ENCODE measurements around the gene RCSD1.

DNA sequence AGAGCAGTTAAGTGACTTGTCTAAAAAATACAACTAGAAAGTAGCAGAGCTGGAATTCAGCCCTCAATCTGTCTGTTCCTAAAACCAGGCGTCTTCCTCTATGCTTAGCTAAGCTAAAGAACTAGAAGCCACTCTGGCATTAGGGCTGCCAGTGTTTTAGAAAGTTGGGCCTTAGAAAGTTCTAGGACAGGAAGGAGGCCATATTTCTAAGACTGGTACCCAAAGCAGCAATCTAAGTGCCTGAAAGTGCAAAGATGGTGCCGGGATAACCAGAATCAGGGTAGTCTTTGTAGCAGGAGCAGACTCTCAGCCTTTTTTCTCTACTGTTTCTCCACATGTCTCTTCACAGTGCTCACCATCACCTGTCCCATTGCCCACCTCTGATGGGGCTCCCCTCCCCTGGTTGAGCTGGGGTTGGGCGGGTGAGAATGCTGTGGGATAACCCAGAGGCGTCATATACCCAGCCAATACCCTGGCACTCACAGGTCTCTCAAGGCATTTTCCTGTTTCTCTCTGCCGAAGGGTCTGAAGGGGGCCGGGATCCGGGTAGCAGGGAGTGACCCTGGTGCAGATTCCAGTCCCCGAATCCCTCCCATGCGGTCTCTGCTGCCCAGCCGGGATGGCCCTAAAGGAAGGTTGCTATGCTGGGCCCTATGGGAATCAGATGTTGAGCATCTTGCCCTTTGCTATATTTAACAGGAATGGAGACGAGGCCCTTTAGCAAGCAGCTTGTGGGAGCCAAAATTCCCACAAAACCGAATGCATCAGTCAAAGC is 1.1 kb upstream of the RCSD1 start:
- TF ChIP-seq, protein P1, sequence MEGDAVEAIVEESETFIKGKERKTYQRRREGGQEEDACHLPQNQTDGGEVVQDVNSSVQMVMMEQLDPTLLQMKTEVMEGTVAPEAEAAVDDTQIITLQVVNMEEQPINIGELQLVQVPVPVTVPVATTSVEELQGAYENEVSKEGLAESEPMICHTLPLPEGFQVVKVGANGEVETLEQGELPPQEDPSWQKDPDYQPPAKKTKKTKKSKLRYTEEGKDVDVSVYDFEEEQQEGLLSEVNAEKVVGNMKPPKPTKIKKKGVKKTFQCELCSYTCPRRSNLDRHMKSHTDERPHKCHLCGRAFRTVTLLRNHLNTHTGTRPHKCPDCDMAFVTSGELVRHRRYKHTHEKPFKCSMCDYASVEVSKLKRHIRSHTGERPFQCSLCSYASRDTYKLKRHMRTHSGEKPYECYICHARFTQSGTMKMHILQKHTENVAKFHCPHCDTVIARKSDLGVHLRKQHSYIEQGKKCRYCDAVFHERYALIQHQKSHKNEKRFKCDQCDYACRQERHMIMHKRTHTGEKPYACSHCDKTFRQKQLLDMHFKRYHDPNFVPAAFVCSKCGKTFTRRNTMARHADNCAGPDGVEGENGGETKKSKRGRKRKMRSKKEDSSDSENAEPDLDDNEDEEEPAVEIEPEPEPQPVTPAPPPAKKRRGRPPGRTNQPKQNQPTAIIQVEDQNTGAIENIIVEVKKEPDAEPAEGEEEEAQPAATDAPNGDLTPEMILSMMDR (IDR thresholded peaks at IDR 0.05; ENCODE audit: low read length), result no peak
- TF ChIP-seq EZH2 (IDR thresholded peaks at IDR 0.05; ENCODE audit: borderline replicate concordance, low read length), result no peak

Data from OCI-LY1 (cell line).